ENCODE data around the gene DPP6.
"Not testable (repeated sequence)": the region's sequence is repeated elsewhere in the genome, so short reads cannot be mapped to it uniquely, and the experiment has no call there.

DPP6 gene

DNA sequence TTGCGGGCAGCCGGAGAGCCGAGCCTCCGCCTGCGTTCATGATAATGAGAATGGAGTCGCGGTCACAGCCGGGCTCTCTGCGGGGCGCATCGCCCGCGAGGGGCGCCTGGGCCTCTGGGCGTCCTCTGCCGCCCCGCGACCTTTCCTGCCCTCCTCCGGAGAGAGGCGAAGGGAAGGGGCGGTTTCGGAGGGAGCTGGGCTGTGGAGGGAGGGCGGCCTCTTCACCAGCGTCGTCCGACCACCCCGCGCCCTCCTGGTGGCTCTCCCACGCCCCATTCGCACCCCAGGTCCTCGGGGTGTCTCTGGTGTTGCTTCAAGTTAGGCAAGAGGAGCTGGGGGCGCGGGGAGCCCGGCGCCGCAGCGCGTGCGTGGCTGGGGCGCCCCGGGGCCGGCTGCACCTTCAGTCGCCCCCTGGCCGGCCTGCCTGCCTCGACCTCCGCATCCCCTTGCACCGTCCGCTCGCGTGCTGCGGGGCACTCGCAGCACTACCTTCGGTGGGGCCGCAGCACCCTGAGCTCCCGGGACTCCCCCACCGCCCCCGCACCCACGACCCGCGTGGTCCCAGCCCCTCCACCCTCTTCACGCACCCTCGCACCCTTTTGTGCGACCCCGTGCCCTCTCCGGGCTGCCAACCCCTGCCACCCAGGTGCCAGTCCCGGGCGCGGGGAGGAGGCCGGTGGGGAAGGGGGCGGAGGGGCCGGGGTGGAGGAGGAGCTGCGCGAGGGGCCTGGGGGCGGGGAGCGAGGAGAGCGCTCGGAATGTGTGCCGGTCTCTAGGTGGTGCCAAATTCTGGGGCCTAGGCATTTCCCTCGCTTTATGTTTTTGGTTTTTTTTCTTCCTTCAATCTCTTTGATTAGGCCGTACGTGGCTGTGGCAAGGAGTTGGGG lies at the start of gene DPP6:
DPP6 (plus strand) TSS at position 756 of the 887 bp plus-strand sequence.
- DNase-seq; in situ Hi-C loops (cut with HindIII; ENCODE audit: low pct_ligation_motif_present, low sequenced_read_pairs); H3K27me3 ChIP-seq (replicated peaks); H3K4me3 ChIP-seq (ENCODE audit: low read depth, low read length); H3K27ac ChIP-seq; H3K36me3 ChIP-seq (replicated peaks): not testable (repeated sequence)

DNA sequence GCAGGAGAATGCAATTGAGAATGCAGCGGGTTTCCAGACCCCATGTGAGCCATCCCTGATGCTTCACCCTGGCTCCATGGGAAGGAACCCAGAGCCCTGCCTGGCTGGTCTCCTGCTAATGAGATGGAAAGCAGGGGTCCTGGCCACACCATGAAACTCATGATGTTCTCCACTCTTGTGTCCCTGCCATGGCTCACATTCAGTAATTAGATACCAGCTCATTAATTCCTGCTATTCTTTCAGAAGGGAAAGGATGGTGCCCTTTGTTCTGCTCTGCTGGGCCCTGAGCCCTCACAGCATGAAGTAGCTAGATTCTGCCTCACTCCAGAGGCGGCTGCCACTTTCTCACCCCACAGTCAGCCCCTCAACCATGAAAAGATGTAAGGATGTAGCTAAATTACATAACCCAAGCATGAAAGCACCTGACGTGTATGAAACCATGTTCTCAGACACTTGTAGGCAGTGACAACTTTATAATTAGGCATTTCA lies 42.7 kb upstream of the DPP6 start:
- H3K27me3 ChIP-seq (replicated peaks); H3K4me3 ChIP-seq (ENCODE audit: low read depth, low read length); H3K36me3 ChIP-seq (replicated peaks); in situ Hi-C loops (cut with HindIII; ENCODE audit: low pct_ligation_motif_present, low sequenced_read_pairs); H3K27ac ChIP-seq; DNase-seq: not testable (repeated sequence)

DNA sequence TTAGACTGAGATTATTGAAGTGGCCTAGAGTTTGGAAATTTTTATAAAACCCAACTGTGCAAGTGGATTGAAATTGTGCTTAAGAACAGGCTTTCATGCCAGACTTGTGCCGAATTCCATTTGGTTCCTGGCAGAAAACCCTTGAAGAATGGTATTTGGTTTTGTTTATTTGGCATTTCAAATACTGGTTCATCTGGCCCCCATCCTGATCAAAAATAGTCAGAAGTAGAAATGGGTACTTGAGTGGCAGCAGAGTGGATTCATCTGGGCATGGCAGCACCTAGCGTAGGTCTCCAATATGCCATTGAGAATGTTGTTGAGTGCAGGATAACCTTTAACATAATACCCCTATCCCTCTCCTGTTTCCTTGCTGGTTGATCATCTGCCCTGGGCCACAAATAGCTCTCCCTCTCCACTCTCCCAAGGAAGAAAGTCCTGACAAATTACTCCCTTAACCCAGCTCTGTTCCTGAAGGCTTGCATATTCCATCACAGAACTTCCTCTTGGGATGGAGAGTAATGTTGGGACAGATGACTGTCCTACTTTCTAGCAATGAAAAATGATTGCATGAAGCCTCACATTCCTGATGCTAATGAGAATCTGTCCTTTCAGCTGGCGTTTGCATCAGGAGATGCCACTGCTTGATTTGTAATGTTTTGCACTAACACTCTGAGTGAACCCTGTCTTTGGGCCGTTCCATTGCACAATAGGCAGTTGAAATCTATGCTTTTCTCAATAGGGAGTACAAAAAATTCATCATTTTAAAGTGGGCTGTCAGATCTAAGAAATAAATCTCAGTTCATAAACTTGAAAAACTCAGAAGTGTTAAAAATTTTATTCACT lies 41.3 kb upstream of the DPP6 start:
- in situ Hi-C loops (cut with HindIII; ENCODE audit: low pct_ligation_motif_present, low sequenced_read_pairs); DNase-seq; H3K27me3 ChIP-seq (replicated peaks): not testable (repeated sequence)

DNA sequence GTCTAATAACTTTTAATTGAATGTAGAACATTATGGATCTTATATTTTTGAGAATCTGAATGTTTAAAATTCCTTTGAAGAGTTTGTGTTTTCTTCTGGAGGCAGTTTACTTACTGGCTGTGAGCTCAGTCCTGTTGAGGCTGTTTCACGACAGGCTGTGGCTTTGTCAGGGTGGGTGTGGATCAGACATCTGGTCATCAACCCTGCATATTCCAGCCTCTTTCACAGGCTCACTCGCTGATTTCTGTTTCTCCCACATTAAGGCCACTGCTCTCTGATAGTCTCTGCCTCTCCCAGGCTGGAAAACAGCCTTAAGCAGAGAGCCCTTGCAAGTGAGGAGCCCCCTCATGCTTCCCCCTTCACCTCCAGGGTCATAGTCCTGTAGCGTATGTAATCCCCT lies 39.4 kb upstream of the DPP6 start:
- DNase-seq; H3K36me3 ChIP-seq (replicated peaks); H3K27me3 ChIP-seq (replicated peaks); H3K4me3 ChIP-seq (ENCODE audit: low read depth, low read length); H3K27ac ChIP-seq; in situ Hi-C loops (cut with HindIII; ENCODE audit: low pct_ligation_motif_present, low sequenced_read_pairs): not testable (repeated sequence)

More for the DNA sequence above, 41.3 kb upstream of the DPP6 start:
- H3K4me3 ChIP-seq (ENCODE audit: low read depth, low read length); H3K27ac ChIP-seq; H3K36me3 ChIP-seq (replicated peaks): not testable (repeated sequence)

DNA sequence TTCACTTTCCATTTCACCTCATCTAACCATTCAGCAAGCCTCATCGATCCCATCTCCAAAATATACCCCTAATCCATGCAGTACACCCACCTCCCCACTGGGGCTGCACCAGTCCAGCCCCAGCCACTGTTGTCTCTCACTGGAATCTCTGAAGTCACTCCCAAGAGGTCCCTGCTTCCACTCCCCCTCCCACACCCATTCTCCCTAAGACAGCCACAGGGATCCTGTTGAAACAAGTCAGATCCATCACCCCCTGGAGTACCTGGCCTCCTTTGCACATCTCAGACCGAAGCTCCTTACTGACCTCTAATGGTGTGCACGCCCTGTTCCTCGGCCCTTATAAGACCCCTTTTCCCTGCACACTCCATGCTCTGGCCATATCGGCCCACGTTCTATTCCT lies 36.6 kb upstream of the DPP6 start:
- H3K36me3 ChIP-seq (replicated peaks); H3K27me3 ChIP-seq (replicated peaks); H3K27ac ChIP-seq; in situ Hi-C loops (cut with HindIII; ENCODE audit: low pct_ligation_motif_present, low sequenced_read_pairs); DNase-seq; H3K4me3 ChIP-seq (ENCODE audit: low read depth, low read length): not testable (repeated sequence)

DNA sequence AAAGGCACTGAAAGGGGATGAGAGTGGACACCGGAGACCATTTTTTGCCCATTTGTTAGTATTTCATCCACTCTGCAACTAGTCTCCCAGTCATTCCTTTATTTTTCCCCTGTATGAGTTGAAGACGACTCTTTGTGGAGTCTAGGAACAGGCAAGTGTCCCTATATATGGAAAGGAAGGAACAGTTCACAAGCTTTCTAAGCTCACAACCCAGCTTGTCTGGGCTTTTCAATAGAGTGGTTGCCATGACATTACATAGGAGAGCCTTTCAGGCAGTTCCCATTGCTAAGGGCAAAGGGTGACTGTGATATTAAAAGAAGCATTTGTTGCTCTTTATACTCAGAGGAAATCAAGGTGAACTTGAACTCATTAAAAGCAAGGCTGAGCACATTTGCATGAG lies 33.8 kb upstream of the DPP6 start:
- H3K27me3 ChIP-seq (replicated peaks); in situ Hi-C loops (cut with HindIII; ENCODE audit: low pct_ligation_motif_present, low sequenced_read_pairs); H3K4me3 ChIP-seq (ENCODE audit: low read depth, low read length); DNase-seq; H3K27ac ChIP-seq; H3K36me3 ChIP-seq (replicated peaks): not testable (repeated sequence)

DNA sequence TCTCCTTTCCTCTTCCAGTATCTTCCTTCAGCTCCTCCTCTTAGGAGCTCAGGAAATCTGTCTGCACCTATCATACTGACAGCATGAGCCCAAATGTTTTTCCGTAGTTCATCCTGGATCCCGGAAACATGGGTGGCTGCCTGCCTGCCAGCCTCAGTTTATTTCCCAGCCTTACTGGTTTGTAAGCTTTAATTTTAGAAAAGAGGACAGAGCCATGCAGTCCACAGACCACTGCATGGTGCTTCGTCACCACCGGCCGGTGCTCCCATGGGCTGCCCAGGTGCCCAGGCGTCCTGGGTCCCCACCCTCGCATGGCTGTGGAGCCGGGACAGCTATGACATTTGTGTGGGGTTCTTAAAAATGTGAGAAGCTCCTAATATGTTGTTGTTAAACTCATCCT lies 24.4 kb upstream of the DPP6 start:
- DNase-seq; in situ Hi-C loops (cut with HindIII; ENCODE audit: low pct_ligation_motif_present, low sequenced_read_pairs); H3K27ac ChIP-seq; H3K4me3 ChIP-seq (ENCODE audit: low read depth, low read length); H3K27me3 ChIP-seq (replicated peaks); H3K36me3 ChIP-seq (replicated peaks): not testable (repeated sequence)

DNA sequence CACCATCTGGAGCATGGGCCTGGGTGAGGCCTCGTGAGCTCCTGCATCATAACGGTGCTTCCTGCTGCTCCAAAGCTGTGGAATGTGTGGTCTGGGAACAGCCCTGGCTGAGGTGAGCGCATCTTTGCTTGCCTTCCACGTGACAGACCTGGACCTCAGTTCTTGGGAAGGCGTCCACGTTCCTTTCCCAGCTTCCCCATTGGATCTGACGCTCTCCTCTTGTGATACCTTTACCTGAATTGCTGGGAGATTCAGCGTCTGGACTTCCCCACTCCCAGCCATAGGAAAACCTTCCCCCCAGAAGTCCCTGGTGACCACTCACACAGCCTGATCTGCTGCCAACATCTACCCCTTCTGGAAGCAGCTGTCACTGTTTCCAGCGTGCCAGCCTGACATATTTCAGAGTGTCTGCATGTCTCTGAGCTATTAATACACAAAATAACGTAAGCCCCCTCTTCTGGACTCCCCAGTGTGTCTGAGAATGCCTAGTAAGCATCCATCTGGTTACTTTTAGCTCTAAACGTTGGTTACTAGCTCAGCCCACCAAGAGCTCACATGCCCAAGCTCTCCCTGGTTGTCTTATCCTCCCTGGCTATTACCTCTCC lies 21.6 kb upstream of the DPP6 start:
- H3K36me3 ChIP-seq (replicated peaks); H3K4me3 ChIP-seq (ENCODE audit: low read depth, low read length); H3K27me3 ChIP-seq (replicated peaks); in situ Hi-C loops (cut with HindIII; ENCODE audit: low pct_ligation_motif_present, low sequenced_read_pairs); DNase-seq; H3K27ac ChIP-seq: not testable (repeated sequence)

DNA sequence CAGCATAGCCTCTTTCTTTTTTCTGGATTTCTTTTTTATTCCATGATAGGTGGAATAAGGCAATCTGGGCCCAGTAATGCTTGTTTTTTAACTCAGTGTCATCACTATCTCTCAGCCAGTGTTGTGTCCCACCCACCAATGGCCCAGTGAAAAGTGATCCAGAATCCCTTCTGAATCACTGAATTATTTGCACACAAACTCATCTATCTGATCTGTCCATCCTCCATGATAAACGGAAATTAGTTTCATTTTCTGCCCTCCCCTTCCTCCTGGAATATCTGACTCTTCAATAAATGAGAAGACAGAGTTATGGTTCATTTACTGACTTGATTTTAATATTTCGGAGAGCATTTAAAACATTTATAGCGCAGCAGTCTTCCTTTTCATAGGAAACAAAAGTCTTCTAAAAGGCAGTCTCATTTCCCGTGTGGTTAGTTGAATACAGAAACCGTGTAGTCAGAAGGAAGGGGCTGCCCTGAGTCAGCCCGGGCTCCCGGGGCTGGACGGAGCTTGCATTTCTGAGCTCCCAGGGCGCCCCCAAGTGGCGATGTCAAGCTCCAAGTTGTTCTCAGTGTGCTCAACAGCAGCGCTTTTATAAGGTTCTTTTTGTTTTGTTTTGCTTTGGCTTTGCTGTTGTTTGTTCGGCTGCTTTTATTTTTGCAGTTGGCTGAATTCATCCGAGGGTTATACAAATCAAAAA lies 12.6 kb upstream of the DPP6 start:
- in situ Hi-C loops (cut with HindIII; ENCODE audit: low pct_ligation_motif_present, low sequenced_read_pairs); DNase-seq: not testable (repeated sequence)

DNA sequence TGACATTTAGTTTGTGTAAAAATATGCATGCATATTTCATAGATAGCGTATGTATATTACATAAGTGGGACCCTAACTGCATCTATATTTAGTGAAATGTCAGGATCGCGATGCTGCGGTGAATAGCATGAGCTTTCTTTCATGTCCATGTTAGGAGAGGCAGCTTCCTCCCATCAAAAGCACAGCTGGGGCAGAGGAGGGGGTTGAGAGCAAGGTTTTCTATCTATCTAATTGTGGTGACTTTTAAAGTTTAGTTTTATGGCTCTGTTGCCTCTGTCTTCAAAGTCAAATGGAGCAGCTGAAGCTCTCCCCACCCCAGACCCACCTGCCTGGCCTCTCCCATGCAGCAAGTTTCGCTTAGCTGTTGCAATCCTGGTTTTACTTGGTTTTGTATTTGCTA lies 1.8 kb upstream of the DPP6 start:
- H3K4me3 ChIP-seq (ENCODE audit: low read depth, low read length); H3K27me3 ChIP-seq (replicated peaks); in situ Hi-C loops (cut with HindIII; ENCODE audit: low pct_ligation_motif_present, low sequenced_read_pairs): not testable (repeated sequence)

More for the DNA sequence above, 12.6 kb upstream of the DPP6 start:
- not testable (repeated sequence) for H3K27me3 ChIP-seq (replicated peaks); H3K36me3 ChIP-seq (replicated peaks); H3K4me3 ChIP-seq (ENCODE audit: low read depth, low read length); H3K27ac ChIP-seq

DNA sequence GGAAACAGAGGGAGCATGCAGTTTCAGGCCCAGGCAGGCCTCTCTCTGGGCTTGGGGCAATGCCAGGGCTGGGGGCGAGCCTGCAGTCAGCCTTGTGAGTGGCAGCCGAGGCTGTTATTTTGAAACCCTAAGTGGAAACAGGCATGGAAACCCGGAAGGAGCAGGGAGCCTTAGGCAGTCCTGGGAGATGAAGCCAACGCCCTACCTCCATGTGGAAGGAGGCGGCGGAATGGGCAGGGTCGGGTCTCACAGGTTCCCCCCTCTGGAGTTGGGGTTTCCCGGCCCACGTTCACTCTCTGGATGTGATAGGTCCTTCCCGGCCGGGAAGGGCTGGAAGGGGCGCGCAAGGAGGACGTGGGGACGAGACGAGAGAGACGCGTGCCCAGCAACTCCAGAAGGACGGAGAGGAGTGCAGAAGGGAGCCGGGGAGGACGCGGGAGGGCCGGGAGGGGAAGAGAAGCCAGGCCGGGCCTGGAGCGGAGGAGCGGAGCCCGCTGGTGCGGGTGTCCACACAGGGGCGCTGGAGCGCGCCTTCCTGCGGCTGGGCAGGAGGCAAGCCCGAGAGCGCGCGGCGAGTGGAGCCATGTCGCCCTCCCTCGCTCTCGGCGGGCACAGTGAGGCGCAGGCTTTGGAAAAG lies 1.1 kb upstream of the DPP6 start:
- in situ Hi-C loops (cut with HindIII; ENCODE audit: low pct_ligation_motif_present, low sequenced_read_pairs); H3K27ac ChIP-seq; DNase-seq; H3K4me3 ChIP-seq (ENCODE audit: low read depth, low read length); H3K36me3 ChIP-seq (replicated peaks); H3K27me3 ChIP-seq (replicated peaks): not testable (repeated sequence)

More for the DNA sequence above, 1.8 kb upstream of the DPP6 start:
- DNase-seq; H3K36me3 ChIP-seq (replicated peaks); H3K27ac ChIP-seq: not testable (repeated sequence)

DNA sequence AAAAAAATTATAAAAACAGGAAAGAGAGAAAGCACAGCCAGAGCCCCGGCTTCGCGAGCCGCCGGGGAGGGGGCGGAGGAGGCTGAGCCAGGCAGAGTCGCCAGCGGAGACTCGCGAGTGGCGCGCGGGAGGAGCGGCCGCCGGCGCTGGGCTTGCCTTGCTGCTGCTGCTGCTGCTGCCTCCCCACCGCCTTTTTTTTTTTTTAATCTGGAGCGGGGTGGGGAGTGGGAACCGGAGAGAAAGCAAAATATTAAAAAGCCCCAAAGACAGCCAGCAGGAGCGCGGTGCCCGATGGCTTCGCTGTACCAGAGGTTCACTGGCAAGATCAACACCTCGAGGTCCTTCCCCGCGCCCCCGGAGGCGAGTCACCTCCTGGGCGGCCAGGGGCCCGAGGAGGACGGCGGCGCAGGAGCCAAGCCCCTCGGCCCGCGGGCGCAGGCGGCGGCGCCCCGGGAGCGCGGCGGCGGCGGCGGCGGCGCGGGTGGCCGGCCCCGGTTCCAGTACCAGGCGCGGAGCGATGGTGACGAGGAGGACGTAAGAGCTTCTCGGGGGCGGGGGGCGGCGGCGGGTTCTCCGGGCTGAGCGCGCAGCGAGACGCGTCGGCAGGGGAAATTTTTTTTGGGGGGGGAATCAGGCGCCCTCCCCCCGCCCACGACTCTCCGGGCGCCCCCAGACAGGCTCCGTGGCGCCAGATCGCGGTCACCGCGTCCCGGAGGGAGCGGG lies 493 bp downstream of the DPP6 start:
- DNase-seq; H3K4me3 ChIP-seq (ENCODE audit: low read depth, low read length); H3K27me3 ChIP-seq (replicated peaks); in situ Hi-C loops (cut with HindIII; ENCODE audit: low pct_ligation_motif_present, low sequenced_read_pairs); H3K36me3 ChIP-seq (replicated peaks); H3K27ac ChIP-seq: not testable (repeated sequence)

Measured in brain microvascular endothelial cell (primary cell).